RWPE1 (cell line): ENCODE results near the gene TMEM121B.

Experiments used
- CTCF ChIA-PET: fragments of 350-600 bp; sonication (Branson Sonifier 250); formaldehyde crosslinking; extraction: SDS; loops from one replicate; lab custom pipeline; 2021; lab: Yijun Ruan, JAX
- POLR2A ChIA-PET: fragments of 400-600 bp; formaldehyde crosslinking; extraction: SDS; loops from one replicate; lab custom pipeline; 2020; ENCODE audit warnings: antibody characterized with exemption; ENCODE audit not compliant: low non-redundant PET; lab: Yijun Ruan, JAX
- DNase-seq: peaks from one replicate; pipeline ENCODE4 v3.0.0; 2012; ENCODE audit warnings: low spot score
- H3K27ac ChIP-seq: fragments of 450-650 bp; 2 replicates; pipeline ENCODE4 v1.5.1; 2017
- TF ChIP-seq, protein P1 (sequence below): fragments of 450-650 bp; conservative IDR thresholded peaks from 2 replicates; pipeline ENCODE4 v1.5.1; 2017; ENCODE audit warnings: low read depth, mild to moderate bottlenecking

TMEM121B gene

GRCh38 chr22:17084554-17085276 lies 36.4 kb downstream of the TMEM121B start, which contains the start of gene IL17RA:
Gene IL17RA, plus strand, starts transcription at chr22:17085000. Its CDS starts 92 bp downstream, at chr22:17085092.
- TF ChIP-seq, protein P1, sequence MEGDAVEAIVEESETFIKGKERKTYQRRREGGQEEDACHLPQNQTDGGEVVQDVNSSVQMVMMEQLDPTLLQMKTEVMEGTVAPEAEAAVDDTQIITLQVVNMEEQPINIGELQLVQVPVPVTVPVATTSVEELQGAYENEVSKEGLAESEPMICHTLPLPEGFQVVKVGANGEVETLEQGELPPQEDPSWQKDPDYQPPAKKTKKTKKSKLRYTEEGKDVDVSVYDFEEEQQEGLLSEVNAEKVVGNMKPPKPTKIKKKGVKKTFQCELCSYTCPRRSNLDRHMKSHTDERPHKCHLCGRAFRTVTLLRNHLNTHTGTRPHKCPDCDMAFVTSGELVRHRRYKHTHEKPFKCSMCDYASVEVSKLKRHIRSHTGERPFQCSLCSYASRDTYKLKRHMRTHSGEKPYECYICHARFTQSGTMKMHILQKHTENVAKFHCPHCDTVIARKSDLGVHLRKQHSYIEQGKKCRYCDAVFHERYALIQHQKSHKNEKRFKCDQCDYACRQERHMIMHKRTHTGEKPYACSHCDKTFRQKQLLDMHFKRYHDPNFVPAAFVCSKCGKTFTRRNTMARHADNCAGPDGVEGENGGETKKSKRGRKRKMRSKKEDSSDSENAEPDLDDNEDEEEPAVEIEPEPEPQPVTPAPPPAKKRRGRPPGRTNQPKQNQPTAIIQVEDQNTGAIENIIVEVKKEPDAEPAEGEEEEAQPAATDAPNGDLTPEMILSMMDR = no peak
- ChIA-PET CTCF (no interaction called here), POLR2A (no interaction called here)
- H3K27ac ChIP-seq = peak within 1 kb of the TSS; percentile 81
- DNase-seq = peak; percentile 80

GRCh38 chr22:17083811-17084441 lies 37.2 kb downstream of the TMEM121B start:
- H3K27ac ChIP-seq = peak overlapping the region; percentile 81
- CTCF ChIA-PET = no interaction called here
- POLR2A ChIA-PET = no interaction called here
- no peak for DNase-seq
- TF ChIP-seq, protein P1 = no peak

DNA sequence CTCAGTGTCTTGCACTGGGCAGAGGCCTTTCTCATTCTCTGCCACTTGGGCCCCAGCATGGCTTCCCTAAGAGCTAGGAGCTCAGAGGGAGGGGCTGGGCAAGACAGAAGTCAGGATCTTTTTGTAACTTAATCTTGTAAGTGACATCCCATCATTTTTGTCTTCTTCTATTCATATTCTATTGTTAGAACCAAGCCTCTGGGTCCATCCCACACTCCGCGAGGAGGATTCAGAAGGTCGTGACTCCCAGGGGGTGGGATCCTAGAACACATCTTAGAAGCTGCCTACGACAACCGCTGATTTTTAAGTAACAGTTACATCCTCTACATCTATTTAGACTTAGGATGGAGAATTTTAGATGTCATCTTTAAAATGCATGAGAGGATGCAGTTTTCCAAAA lies 37.9 kb downstream of the TMEM121B start:
- CTCF ChIA-PET = no interaction called here
- TF ChIP-seq, protein P1 = no peak
- H3K27ac ChIP-seq = no peak overlapping the region
- POLR2A ChIA-PET = no interaction called here
- DNase-seq = no peak

- no peak for DNase-seq
- POLR2A ChIA-PET = no interaction called here
- no peak overlapping the region for H3K27ac ChIP-seq
- CTCF ChIA-PET = interaction anchor here (0.6 to 1.0 kb wide), 2 partner anchors 92 to 429 kb away, joined by 4 to 5 read pairs; no protein-coding TSS in a partner anchor
- TF ChIP-seq, protein P1 = no peak
Measured at GRCh38 chr22:17079572-17079971, 41.6 kb downstream of the TMEM121B start.

DNA sequence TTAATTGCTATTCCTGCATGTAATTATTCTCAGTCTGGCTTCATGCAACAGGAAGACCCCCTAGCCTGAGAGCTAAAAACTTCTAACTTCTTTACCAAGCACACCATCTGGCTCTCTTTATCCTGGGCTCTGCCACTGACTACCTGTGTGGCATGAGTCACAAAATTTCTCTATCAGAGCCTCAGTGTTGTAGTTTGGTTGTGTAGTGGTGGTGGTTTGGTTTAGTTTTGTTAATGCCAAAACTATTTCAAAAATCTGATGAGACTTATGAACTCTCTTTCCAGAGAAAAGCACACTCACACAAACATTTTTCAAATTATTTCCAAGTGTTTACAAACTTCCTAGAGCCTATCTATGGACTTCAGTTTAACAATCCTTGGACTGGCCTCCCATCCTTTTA lies 43.9 kb downstream of the TMEM121B start:
- H3K27ac ChIP-seq = no peak overlapping the region
- ChIA-PET CTCF (interaction anchor here (1.4 kb wide), 1 partner anchor 95 kb away, joined by 4 read pairs; no protein-coding TSS in a partner anchor), POLR2A (no interaction called here)
- TF ChIP-seq, protein P1 = no peak
- DNase-seq = no peak

GRCh38 chr22:17074648-17075002 lies 46.5 kb downstream of the TMEM121B start:
- TF ChIP-seq, protein P1 = no peak
- ChIA-PET CTCF (interaction anchor here (1.0 to 2.0 kb wide), 3 partner anchors 97 to 490 kb away, joined by 3 to 12 read pairs (median 5); no protein-coding TSS in a partner anchor), POLR2A (no interaction called here)
- no peak for DNase-seq
- no peak overlapping the region for H3K27ac ChIP-seq
